HG03469 (cell line): ENCODE results near the gene TPI1.

Experiments used
- ATAC-seq: cut with Tn5 transposase; IDR thresholded peaks from one replicate; pipeline ENCODE4 v1.9.1; 2021; ENCODE audit warnings: mild to moderate bottlenecking, moderate library complexity, moderate number of reproducible peaks; ENCODE audit not compliant: unreplicated experiment

TPI1 gene

DNA sequence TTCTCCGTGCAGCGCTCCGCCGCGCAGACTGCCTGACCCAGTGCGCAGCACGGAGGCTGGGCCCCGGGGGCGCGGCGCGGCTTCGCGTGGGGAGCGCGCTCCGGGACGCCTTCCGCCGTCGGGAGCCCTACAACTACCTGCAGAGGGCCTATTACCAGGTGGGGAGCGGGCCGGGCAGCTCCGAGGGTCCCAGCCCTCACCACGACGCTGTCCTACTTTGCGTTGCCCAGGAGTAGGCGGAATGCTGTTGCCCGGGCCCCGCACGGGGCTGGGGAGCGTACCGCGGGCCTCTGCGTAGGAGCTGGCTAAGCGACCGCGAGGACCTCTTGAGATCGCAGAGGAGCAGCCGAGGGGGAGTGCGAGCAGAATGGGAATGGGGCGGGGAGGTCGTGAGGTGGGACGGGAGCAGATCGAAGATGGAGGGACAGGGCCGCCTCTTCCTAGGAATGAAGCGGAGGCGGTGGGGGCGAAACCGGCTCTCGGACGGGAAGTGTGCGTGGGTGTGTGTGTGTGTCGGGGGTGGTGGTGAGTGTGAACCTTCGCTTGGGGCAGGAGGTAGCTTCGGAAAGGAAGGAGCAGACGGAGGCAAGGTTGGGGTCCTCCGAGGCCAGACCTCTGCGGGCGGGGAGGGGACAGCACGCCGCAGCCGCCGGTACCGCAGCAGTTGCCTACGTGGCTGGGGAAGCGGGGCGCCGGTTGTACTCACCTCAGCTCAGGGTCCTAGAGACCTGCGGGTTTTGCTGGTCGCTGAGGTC lies 38.4 kb upstream of the TPI1 start:
- ATAC-seq, result no peak

DNA sequence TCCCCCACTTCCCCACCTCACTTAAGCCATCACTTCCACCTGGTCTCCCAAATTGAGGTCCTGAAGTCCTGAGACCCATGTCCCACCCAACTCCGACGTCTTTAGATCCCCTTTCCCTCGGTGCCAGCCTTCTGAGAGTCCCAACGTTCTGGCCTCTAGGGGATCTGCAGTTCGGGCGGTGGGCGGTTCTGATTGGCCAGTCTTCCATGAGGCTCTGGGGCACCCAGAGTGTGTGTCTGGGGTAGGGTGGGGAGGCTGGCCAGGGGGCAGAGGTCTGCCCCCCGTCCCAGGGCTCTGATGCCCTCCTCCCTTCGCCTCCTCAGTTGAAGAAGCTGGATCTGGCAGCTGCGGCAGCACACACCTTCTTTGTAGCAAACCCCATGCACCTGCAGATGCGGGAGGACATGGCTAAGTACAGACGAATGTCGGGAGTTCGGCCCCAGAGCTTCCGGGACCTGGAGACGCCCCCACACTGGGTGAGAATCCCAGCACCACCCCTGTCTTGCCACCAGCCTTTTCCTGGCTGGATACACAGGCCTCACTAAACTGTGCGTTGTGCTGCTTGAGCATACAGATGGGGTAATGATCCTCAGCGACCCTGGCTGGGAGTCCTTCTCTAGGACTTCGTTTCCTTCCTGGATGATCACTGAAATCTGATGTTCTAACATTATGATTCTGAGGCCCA lies 37.7 kb upstream of the TPI1 start:
- no peak for ATAC-seq

GRCh38 chr12:6830286-6830890 lies 36.9 kb upstream of the TPI1 start:
- ATAC-seq, result no peak

GRCh38 chr12:6830999-6831398 lies 36.3 kb upstream of the TPI1 start:
- no peak for ATAC-seq

DNA sequence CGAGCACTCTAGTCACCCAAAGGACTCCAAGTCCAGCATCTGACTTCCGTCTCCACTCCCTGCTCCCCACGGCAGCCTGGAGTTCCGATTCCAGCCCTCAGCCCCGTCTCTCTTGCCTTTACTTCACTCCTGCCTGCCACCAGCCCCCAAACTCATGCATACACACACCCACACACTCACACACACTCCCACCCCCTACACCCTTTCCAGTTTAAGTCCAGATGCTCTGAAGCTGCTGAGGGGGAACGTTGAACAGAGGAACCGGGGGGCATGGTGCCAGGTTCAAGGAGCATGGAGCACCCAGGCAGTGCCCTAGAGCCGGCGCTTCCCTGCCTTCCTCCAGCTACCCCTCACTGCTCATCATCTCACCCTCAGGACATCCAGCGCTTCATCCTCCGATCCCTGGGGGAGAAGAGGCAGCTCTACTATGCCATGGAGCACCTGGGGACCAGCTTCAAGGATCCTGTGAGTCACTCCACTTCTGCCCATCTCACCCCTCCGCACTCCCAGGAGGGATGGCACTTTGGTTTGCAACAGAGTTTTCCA lies 35.8 kb upstream of the TPI1 start:
- no peak for ATAC-seq

GRCh38 chr12:6832125-6832524 lies 35.2 kb upstream of the TPI1 start:
- no peak for ATAC-seq

- no peak for ATAC-seq
These were observed 34.0 kb upstream of the TPI1 start for GRCh38 chr12:6833189-6833890.

DNA sequence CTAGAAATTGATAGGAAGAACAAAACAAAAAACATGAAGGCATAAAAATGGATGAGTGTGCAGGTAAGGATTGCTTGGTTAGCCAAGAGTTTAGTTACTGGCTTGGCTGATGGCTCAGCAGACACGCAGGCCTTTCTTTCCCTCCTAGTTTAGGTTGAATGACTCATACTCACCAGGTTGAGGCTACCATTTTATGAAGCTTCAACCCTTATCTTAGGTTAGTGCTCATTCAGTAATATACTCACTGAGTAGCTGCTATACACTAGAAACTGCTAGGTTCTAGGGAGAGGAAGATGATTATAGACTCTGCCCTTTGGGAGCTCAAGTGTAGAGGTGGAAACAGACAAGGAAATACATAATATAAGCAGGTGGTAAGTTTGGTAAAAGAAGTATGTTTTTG lies 33.1 kb upstream of the TPI1 start:
- ATAC-seq, result no peak

DNA sequence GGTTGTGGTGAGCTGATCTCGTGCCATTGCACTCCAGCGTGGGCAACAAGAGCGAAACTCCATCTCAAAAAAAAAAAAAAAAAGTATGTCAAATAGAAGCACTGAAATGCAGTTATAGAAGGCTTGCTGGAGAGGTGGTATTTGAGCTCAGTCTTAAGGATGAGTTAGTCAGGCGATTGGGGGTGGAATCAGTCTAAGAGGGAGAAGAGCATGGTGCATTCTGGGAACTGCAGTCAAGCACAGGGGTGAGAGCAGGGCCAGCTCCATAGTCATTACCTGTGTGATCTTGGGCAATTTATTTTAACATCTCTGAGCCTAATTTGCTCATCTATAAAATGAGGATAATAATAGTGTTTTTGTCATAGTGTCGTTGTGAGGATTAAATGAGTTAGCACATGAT lies 32.5 kb upstream of the TPI1 start:
- ATAC-seq, result no peak

DNA sequence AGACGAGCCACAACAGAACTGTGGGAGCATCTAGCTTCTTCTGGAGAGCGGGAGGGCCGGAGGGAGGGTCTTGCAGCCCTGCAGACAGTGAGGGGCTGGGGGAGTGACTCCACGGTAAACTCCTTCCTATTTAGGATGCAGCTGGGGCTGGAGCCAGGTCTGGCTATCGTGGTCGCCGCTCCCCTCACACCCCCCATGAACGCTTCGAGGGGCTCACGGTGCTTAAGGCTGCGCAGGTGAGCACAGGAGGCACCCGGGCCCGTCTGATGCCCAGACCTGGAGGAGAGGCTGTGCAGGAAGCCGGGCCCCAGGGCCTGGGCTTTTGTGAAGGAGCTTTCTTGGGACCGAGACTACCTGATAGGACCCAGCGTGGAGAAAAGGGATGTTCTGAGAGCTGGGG lies 30.5 kb upstream of the TPI1 start:
- no peak for ATAC-seq

DNA sequence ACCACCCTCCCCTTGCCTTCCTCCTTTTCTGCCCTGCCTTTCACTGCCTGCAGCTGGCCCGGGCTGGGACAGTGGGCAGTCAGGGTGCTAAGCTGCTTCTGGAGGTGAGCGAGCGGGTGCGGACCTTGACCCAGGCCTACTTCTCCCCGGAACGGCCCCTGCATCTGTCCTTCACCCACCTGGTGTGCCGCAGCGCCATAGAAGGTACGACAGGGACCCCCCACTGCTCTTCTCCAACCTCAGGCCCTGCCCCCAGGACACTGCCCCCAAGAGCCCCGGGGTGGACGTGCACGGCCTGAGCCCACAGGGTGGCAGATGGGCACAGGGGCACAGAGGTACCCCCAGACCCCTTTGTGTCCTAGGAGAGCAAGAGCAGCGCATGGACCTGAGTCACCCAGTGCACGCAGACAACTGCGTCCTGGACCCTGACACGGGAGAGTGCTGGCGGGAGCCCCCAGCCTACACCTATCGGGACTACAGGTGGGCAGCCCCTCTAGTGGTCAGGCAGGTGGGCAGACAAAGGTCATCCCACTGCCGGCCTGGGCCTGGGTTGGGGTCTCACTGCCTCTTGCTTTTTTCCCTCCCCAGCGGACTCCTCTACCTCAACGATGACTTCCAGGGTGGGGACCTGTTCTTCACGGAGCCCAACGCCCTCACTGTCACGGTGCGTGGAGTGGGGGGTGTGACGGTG lies 29.8 kb upstream of the TPI1 start:
- no peak for ATAC-seq

DNA sequence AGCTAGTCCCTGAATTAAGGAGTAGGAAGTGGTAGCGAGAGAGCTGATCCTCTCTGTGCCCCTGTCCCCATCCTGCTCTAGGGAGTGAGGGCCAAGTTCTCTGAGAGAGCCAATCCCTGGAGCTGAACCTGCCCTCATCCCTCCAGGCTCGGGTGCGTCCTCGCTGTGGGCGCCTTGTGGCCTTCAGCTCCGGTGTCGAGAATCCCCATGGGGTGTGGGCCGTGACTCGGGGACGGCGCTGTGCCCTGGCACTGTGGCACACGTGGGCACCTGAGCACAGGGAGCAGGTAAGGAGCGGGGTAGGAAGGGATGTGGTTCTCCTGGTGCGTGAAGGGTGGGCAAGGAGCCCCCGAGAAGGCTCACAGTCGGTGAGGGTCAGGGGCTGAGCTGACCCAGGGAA lies 28.5 kb upstream of the TPI1 start:
- ATAC-seq, result no peak

DNA sequence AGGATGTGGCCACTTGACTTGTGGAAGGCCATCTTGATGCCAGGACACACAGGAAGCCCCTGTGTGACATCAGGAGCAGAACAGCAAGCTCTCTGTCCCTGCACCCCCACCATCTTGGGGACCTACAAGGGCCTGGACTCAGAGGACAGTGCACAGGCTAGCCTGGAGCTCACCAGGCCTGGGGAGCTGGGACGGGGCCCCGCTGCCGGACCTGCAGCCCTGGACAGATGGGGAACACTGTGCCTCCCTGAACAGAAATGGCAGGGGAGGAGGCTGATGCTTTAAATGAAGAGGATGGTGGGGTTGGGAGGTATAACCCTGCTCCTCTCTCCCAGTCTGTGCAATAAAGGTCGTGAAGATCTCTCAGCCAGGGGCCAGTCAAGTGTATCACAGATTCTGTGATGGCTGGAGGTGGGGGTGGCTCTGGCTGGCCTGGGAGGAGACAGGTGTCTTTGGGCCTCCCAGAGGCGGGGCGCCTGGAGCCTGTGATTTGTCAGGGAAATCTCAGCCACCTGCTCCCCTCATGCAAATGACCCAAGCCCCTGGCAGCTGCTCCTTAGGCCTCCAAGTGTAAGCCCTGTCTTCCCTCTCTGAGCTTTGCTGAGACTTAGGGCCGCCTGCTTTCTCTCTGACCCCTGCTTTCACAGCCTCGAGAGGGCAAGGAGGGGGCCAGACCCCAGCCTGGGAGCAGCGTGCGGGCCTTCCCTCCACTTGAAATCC lies 27.7 kb upstream of the TPI1 start:
- no peak for ATAC-seq

- ATAC-seq, result no peak
These were observed 27.0 kb upstream of the TPI1 start for GRCh38 chr12:6840330-6840729.

DNA sequence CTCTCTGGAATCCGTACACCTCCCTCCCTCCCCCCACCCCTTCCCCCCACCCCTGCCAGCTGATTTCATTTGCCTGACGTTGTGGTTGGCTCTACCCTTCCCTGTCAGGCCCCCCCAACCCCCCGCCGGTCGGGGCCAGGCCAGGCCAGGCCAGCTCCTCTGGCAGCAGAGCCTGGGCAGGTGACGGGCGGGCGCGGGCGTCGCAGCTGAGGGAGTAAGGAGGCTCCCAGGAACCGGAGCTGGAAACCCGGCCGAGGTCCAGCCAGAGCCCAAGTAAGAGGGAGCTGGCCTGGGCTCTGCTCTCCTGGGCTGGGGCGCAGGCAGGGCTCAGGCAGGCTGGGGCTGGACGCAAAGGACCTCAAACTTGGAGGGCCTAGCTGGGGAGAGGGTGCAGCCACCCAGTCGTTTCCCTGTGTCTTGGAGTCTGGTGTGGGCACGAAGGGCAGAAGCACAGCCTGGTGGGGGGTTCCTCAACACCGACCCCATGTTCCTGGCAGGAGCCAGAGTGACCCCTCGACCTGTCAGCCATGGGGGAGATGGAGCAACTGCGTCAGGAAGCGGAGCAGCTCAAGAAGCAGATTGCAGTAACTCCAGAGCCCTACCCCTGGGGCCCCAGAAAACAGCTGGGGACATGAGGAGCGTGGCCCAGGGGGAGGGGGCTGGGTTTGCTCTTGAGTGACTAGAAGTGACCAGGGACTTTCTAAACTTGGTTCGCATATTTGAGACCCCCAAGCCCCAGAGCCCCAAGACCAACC lies 26.4 kb upstream of the TPI1 start, which contains the start of gene GNB3:
TSS of gene GNB3 (plus strand) at position 165 of the 755 bp plus-strand sequence. CDS start at position 528, 363 bp downstream.
- no peak for ATAC-seq

- no peak for ATAC-seq
These were observed 25.3 kb upstream of the TPI1 start for GRCh38 chr12:6842075-6842474.

DNA sequence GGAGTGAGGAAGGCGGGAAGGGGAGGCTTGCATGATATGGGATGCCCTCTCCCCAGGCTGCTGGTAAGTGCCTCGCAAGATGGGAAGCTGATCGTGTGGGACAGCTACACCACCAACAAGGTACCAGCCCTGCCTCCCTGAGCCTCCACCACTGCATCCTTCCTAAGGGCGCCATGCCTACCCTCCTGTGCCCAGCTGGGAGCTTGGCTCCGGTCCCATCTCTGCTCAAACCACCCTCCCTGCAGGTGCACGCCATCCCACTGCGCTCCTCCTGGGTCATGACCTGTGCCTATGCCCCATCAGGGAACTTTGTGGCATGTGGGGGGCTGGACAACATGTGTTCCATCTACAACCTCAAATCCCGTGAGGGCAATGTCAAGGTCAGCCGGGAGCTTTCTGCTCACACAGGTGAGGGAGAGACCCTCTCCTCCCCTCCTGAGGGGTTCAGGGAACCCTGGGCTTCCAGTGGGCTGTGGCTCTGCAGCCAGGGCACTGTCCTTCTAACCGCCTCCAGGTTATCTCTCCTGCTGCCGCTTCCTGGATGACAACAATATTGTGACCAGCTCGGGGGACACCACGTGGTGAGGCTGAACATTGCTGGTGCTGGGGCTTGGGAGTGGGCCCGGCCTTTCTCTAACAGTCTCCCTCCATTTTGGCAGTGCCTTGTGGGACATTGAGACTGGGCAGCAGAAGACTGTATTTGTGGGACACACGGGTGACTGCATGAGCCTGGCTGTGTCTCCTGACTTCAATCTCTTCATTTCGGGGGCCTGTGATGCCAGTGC lies 24.0 kb upstream of the TPI1 start:
- ATAC-seq, result no peak

DNA sequence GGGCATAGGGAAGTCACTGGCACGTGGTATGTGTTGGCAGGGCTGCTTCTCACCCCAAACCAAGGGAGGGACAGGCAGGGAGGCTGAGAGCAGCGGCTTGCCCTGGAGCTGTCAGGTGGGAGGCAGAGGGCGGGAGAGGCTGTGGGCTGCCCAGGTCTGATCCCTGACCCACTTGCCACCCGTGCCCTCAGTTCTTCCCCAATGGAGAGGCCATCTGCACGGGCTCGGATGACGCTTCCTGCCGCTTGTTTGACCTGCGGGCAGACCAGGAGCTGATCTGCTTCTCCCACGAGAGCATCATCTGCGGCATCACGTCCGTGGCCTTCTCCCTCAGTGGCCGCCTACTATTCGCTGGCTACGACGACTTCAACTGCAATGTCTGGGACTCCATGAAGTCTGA lies 21.9 kb upstream of the TPI1 start:
- ATAC-seq, result no peak
